NK-92 treated with Interleukin-12 subunit alpha and Interleukin-12 subunit beta, amount 100 ng/mL, for 24 hours (cell line): ENCODE measurements around the gene FBXL16.
"Not testable (repeated sequence)": the region's sequence is repeated elsewhere in the genome, so short reads cannot be mapped to it uniquely, and the experiment has no call there.

ENCODE experiments used
- DNase-seq: peaks from one replicate; lab custom pipeline; 2025; lab: John Stamatoyannopoulos, UW

Gene FBXL16

DNA sequence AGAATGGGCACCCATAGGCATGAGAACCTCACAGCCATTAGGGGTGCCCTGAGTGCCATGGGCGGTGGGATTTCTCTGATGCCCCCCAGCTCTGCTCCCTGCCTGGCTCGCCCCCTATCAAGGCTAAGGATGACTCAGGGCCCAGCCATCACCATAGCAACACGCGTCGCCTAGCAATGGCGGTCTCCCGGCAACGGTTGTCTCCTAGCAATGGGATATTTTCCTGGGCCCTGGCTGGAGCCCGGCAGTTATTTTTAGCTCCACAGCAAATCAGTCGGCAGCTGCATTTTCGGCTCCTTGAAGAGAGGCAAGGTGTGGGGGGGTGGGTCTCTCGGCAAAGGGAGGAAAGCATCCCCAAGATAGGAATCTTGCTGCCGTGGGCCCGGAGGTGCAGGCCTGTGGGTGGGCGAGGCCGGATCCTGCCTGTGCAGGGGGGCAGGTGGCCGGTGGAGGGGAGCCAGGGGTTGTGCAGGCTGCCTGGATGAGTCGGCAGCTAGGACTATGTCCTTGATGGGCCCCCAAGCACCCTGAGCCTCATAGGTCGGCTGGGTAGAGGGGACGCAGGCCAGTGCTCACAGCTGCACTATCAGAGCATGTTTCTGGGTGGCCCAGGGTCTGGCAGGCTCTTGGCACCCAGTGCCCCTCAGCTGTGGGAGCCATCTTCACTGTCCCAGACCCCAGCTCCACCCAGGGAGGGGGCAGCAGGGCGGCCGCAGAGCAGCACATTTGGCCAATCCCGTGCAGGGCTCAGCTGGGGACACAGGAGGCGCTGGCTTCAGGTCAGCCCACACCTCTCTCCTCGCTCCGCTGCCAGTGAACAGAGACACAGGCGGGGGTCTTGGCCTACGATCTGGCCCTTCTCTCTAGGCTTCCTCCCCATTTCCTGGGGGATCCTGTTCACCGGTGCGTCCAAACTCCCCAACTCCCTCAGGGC lies 4.2 kb upstream of the FBXL16 start:
- DNase-seq = no peak

GRCh38 chr16:708959-709358 lies 3.4 kb upstream of the FBXL16 start:
- DNase-seq = no peak

DNA sequence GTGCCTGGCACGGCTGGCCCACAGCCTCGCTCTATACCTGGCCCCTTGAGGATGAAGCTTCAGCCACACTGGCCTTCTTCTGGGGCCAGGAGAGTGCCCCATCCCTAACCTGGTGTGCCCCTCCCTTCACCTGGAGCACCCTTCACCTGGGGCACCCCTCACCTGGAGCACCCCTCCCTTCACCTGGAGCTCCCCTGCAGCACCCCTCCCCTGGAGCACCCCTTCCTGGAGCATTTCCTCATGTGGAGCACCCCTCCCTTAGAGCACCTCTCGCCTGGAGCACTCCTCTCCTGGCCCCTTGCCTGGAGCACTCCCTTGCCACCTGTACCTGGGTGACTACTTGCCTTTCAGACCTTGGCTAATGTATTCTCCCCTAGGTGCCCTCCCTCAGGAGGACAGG lies 2.4 kb upstream of the FBXL16 start:
- no peak for DNase-seq

GRCh38 chr16:707062-707538 lies 1.5 kb upstream of the FBXL16 start:
- no peak for DNase-seq

- no peak for DNase-seq
Observed at GRCh38 chr16:706189-707061, 824 bp upstream of the FBXL16 start.

- DNase-seq = no peak
Observed at GRCh38 chr16:704552-705380, 835 bp downstream of the FBXL16 start.

GRCh38 chr16:704047-704446 lies 1.6 kb downstream of the FBXL16 start:
- DNase-seq = no peak

GRCh38 chr16:703406-703805 lies 2.2 kb downstream of the FBXL16 start:
- DNase-seq = no peak

DNA sequence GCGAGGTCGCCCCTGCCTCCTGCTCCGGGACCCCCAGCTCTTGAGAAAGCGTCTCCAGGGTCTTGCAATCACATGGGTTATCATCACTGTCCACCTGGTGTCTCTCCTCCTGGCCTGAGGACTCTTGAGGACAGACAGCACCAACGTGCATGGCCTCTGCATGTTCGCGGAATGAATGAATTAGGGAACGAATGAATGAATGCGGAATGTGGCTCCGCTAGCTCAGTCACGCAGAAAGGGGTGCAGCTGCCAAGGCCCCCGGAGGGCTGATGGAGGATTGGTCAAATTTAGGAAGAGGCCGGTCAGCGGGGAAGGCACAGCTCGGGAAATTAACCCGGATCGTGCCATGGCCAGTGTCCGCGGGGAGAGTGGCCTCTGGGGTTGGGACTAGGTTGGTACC lies 3.3 kb downstream of the FBXL16 start:
- DNase-seq = no peak

GRCh38 chr16:700684-701584 lies 4.7 kb downstream of the FBXL16 start:
- no peak for DNase-seq

DNA sequence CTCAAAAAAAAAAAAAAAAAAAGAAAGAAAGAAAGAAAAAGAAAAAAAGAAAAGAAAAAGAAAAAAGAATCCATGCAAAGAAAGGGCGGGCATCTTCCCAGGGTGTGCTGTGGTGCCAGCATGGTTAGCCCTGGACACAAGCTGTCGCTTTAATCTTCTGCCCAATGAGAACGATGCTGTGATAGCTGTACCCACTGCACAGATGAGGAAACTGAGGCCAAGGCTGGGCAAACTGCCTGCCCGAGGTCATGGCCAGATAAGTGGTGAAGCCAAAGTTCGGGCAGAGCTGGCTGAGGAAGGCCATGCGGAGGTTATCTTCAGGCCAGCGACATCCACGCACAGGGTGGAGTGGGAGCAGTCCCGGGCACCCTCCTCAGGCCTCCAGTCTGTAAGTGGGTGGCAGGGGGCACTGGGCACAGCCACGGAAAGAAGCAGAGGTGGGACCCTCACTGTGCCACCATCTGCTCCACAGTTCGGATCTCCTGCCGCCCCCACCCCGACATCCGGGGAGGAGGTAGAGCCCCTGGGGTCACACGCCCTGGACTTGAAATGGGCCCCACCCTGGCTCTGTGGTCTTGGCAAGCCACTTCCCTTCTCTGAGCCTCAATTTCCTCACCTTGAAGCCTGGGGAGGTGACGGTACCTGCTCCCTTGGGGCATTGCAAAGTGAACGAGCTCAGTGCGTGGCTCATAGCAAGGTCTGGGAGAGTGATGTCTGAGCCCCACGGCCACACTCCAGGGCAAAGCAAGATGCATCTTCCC lies 6.5 kb downstream of the FBXL16 start:
- no peak for DNase-seq

DNA sequence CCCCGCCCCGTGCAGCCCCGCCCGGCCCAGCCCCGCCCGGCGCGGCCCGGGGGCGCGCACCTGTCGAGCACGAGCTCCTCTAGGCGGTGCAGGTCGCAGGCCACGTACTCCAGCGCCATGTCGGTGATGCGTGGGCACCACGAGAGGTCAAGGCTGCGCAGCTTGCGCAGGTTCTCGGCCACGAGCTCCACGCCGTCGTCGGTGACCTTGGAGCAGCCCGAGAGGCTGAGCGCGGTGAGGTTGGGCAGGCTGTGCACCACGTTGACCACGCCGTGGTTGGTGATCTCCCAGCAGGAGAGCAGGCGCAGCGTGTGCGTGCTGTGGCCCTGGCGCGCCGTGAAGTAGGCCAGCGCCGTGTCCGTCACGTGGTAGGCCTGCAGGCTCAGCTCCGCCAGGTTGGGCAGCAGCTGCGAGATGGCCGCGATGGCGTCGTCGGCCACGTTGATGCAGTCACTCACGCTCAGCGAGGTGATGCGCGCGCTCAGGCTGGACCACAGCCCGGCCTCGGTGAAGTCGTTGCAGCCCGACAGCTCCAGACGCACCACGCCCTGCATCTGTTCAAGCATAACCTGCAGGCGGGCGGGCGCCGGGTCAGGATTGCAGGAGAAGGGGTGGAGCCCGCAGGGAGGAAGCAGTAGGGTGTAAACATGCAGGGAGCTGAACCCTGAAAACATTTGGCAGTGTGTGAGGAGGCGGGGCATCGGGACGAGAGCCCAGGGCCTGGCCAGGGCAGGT lies 10.1 kb downstream of the FBXL16 start:
- no peak for DNase-seq

GRCh38 chr16:694863-695354 lies 10.7 kb downstream of the FBXL16 start:
- DNase-seq = no peak

- no peak for DNase-seq
Observed at GRCh38 chr16:694187-694862, 11.3 kb downstream of the FBXL16 start.

DNA sequence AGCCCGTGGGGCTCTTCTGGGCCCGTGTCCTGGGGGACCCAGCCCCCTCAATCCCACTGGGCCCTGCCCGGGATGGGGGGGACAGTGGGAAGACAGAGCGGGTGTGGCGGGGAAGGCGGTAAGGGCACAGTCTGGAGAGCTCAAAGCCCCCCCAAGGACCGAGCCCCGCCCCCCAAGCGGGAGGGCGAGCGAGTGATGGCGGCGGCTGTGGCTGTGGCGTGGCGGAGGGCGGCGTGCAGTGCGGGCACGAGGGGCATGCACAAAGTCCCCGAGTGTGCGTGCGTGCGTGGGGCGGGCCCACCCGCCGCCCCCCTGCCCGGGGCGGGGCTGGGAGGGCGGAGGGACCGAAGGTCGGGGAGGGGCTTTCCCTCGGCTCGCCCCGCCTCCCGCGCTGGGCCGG lies 11.8 kb downstream of the FBXL16 start:
- DNase-seq = no peak

DNA sequence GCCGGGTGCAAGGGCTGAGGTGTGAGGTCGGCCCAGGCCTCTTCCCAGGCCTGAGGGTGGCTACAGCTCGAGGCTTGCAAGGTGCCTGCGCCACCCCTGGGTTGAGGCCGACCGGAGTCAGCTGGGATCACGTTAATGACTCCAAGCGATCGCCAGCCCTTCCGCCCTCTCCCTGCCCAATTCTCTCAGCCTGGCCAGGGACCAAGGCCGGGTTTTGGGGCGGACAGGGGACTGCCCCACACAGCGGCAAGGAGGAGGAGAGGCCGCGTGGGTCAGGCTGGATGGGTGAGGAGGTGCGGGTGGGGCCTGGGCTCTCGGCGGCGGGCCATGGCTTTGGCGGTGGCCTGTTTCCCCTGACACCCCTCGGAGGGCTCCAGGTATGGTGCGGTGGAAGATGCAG lies 12.2 kb downstream of the FBXL16 start:
- DNase-seq = no peak

DNA sequence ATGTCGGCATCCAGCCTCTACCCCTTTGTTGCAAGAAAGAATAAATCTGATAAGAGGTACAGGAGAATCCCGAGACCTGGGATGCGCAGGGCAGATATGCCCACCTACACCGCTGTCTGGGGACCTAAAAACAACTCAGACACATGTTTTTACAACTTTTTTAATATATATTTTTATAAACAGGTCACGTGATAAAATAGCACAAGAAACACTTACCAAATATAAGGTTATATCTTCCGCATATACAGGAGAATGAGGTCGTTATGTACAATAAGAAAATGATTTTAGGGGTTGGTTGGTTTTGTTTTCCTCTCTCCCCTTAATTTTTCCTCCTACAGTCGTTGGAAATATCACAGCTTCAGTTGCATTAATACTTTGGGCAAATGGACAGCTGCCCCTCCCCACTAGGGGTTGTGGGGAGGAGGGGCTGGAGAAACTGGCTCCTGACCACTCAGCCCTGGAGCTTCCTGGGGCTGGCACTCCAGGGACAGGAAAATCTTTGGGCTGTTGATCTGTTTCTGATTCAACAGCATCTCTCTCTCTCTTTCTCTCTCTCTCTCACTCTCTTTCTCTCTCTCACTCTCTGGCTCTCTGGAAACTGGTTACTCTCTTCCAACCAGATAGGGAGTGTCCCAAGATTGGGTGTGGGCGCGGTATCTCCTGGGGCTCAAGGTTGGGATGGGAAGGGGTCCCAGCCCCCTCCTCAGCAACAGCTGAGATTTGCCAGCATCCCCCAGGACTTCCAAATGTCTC lies 13.1 kb downstream of the FBXL16 start:
- no peak for DNase-seq

DNA sequence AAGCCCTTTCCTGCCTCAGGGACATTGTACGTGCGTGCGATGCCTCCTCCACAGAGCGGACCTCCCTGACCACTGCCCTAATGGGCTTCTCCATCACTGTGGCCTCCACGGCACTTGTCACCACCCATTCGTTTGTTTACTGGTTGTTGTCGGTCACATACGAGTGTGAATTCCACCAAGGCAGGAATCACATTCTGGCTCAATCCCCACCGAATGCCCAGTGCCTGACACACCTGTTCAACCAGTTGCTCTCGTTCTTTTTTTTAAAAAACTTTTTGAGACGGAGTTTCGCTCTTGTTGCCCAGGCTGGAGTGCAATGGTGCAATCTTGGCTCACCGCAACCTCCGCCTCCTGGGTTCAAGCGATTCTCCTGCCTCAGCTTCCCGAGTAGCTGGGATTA lies 14.4 kb downstream of the FBXL16 start:
- not testable (repeated sequence) for DNase-seq
